ENCODE data around the gene ATXN7L2.

The ATXN7L2 gene

GRCh38 chr1:109522026-109522425 is 38.3 kb downstream of the ATXN7L2 start:
- no peak for TF ChIP-seq CTCF (IDR thresholded peaks at IDR 0.05; ENCODE audit: low read length)
- TF ChIP-seq EZH2 (IDR thresholded peaks at IDR 0.05; ENCODE audit: borderline replicate concordance, low read length) = no peak
- Histone ChIP-seq H3K4me3 (ENCODE audit: low read depth, low read length, poor library complexity, severe bottlenecking) (no peak overlapping the region), H3K4me1 (ENCODE audit: insufficient read depth, low read length, severe bottlenecking) (no peaks in the 10 kb centered on the region), H3K27ac (ENCODE audit: low read depth, low read length, poor library complexity, severe bottlenecking) (no peak overlapping the region), H3K9me2 (ENCODE audit: low read depth, low read length) (no peaks in the 10 kb centered on the region), H3K9me3 (ENCODE audit: low read length) (no peaks in the 10 kb centered on the region), H4K20me1 (ENCODE audit: insufficient read depth, low read length) (no peaks in the 10 kb centered on the region), H3K4me2 (ENCODE audit: low read length) (no peak overlapping the region), H3K9ac (ENCODE audit: low read length) (no peak overlapping the region), H3K36me3 (ENCODE audit: insufficient read depth, low read length) (no peaks in the 10 kb centered on the region), H2AFZ (ENCODE audit: low read length) (no peak overlapping the region), H3F3A (ENCODE audit: insufficient read depth, low read length) (no peaks in the 10 kb centered on the region), H3K79me2 (ENCODE audit: insufficient read depth, low read length) (no peaks in the 10 kb centered on the region), H3K27me3 (ENCODE audit: insufficient read depth, low read length) (no peaks in the 10 kb centered on the region; the same call in 1 of the 2 replicates)

- Histone ChIP-seq H3F3A (ENCODE audit: insufficient read depth, low read length) (no peaks in the 10 kb centered on the region), H3K27me3 (ENCODE audit: insufficient read depth, low read length) (peaks cover 5% of the 10 kb centered on the region; the same call in 1 of the 2 replicates), H3K79me2 (ENCODE audit: insufficient read depth, low read length) (no peaks in the 10 kb centered on the region), H3K4me3 (ENCODE audit: low read depth, low read length, poor library complexity, severe bottlenecking) (no peak overlapping the region), H3K9ac (ENCODE audit: low read length) (no peak overlapping the region), H3K36me3 (ENCODE audit: insufficient read depth, low read length) (no peaks in the 10 kb centered on the region), H3K4me1 (ENCODE audit: insufficient read depth, low read length, severe bottlenecking) (no peaks in the 10 kb centered on the region), H2AFZ (ENCODE audit: low read length) (no peak overlapping the region), H3K9me3 (ENCODE audit: low read length) (no peaks in the 10 kb centered on the region), H3K27ac (ENCODE audit: low read depth, low read length, poor library complexity, severe bottlenecking) (no peak overlapping the region), H4K20me1 (ENCODE audit: insufficient read depth, low read length) (no peaks in the 10 kb centered on the region), H3K4me2 (ENCODE audit: low read length) (no peak overlapping the region), H3K9me2 (ENCODE audit: low read depth, low read length) (no peaks in the 10 kb centered on the region)
- TF ChIP-seq EZH2 (IDR thresholded peaks at IDR 0.05; ENCODE audit: borderline replicate concordance, low read length) = no peak
- TF ChIP-seq CTCF (IDR thresholded peaks at IDR 0.05; ENCODE audit: low read length) = no peak
Measured at GRCh38 chr1:109523706-109524105, 40.0 kb downstream of the ATXN7L2 start.

GRCh38 chr1:109527098-109527811 is 43.5 kb downstream of the ATXN7L2 start:
- Histone ChIP-seq H3K36me3 (ENCODE audit: insufficient read depth, low read length) (no peaks in the 10 kb centered on the region), H3K27me3 (ENCODE audit: insufficient read depth, low read length) (0 out of 2 replicates have a peak, but pooled peaks cover 5% of the 10 kb centered on the region), H3K4me1 (ENCODE audit: insufficient read depth, low read length, severe bottlenecking) (peaks cover 4% of the 10 kb centered on the region), H4K20me1 (ENCODE audit: insufficient read depth, low read length) (no peaks in the 10 kb centered on the region), H3K4me3 (ENCODE audit: low read depth, low read length, poor library complexity, severe bottlenecking) (no peak overlapping the region), H2AFZ (ENCODE audit: low read length) (no peak overlapping the region), H3K9ac (ENCODE audit: low read length) (no peak overlapping the region), H3K9me2 (ENCODE audit: low read depth, low read length) (no peaks in the 10 kb centered on the region), H3F3A (ENCODE audit: insufficient read depth, low read length) (no peaks in the 10 kb centered on the region), H3K27ac (ENCODE audit: low read depth, low read length, poor library complexity, severe bottlenecking) (no peak overlapping the region), H3K9me3 (ENCODE audit: low read length) (no peaks in the 10 kb centered on the region), H3K4me2 (ENCODE audit: low read length) (no peak overlapping the region), H3K79me2 (ENCODE audit: insufficient read depth, low read length) (no peaks in the 10 kb centered on the region)
- TF ChIP-seq CTCF (IDR thresholded peaks at IDR 0.05; ENCODE audit: low read length) = no peak
- no peak for TF ChIP-seq EZH2 (IDR thresholded peaks at IDR 0.05; ENCODE audit: borderline replicate concordance, low read length)
